Gastrocnemius medialis (tissue), 4 donors: ENCODE measurements around the gene HAAO. TPM values are rescaled to one million over a fixed set of nuclear protein-coding genes. Genes with fewer than 3 reads are reported as not detected.

ENCODE experiments used
- ATAC-seq, 2 donors: fragments of 150-250 bp; one replicate each; pipeline ENCODE4 v1.9.1; 2016
- DNase-seq, 2 donors: peaks; one replicate each; pipeline ENCODE4 v3.0.0-alpha.2; 2019
- H3K27ac ChIP-seq, 4 donors: fragments of 200-600 bp; sonication (generic); 1 replicate in 1 of 4; 2 replicates in 3 of 4; pipeline ENCODE4 v1.5.1; 2016 to 2018; ENCODE audit warnings: mild to moderate bottlenecking in 2 of 4, moderate library complexity in 1 of 4
- H3K27me3 ChIP-seq, 3 donors: fragments of 200-600 bp; sonication (generic) in 2 of 3; 1 replicate in 1 of 3; 2 replicates in 2 of 3; pipeline versions ENCODE4 v1.5.1 to v1.6.0; 2016 to 2019; ENCODE audit warnings: mild to moderate bottlenecking in 1 of 3, moderate library complexity in 1 of 3
- H3K36me3 ChIP-seq, 2 donors: fragments of 200-600 bp; sonication (generic) in 1 of 2; one replicate each; pipeline ENCODE4 v1.5.1; 2017 to 2018
- H3K4me1 ChIP-seq, 2 donors: fragments of 200-600 bp; sonication (generic) in 1 of 2; one replicate each; pipeline ENCODE4 v1.5.1; 2016 to 2017; ENCODE audit warnings: mild to moderate bottlenecking in 2 of 2
- H3K4me3 ChIP-seq, 4 donors: fragments of 200-600 bp; sonication (generic) in 3 of 4; 1 replicate in 1 of 4; 2 replicates in 3 of 4; pipeline ENCODE4 v1.5.1; 2016 to 2019; ENCODE audit warnings: mild to moderate bottlenecking in 2 of 4
- H3K9me3 ChIP-seq, 3 donors: fragments of 200-600 bp; sonication (generic) in 2 of 3; 1 replicate in 1 of 3; 2 replicates in 2 of 3; pipeline ENCODE4 v1.5.1; 2016 to 2019
- POLR2A ChIP-seq, 2 donors: fragments of 450-650 bp; IDR thresholded peaks; one replicate each; pipeline ENCODE4 v1.6.1; 2017; ENCODE audit warnings: antibody characterized with exemption in 2 of 2, mild to moderate bottlenecking in 2 of 2, moderate library complexity in 2 of 2
- in situ Hi-C, 4 donors: fragments of 200-750 bp; cut with MboI; loops; one replicate each; pipeline versions ENCODE4 v1.15.0 to v1.8.0; 2017; ENCODE audit warnings: low sequenced_read_pairs in 4 of 4
- intact Hi-C: fragments of 100-400 bp; cut with DNase I; formaldehyde crosslinking; loops from one replicate; pipeline ENCODE4 v1.15.1; 2023; ENCODE audit warnings: low total_unique reads
- total RNA-seq, 4 donors: library from RNA; depleted of rRNA; stranded (reverse); fragments of >200 nt; gene quantifications; one replicate each; pipeline versions ENCODE4 v1.1.0 to v1.2.3, GENCODE V29; 2016
- TF ChIP-seq, protein P1 (sequence below), 5 experiments: fragments of 450-650 bp in 3 of 5; fragments of 200-600 bp in 2 of 5; sonication (generic) in 2 of 5; IDR thresholded peaks in 4 of 5; conservative IDR thresholded peaks in 1 of 5; 1 replicate in 4 of 5; 2 replicates in 1 of 5; pipeline ENCODE4 v1.5.1; 2016 to 2019; ENCODE audit warnings: antibody characterized with exemption in 5 of 5, mild to moderate bottlenecking in 3 of 5, moderate library complexity in 3 of 5

The HAAO gene
- total RNA-seq, 4 donors from 2014 or later, result 0.53 to 2.5 (median 2.1) TPM

DNA sequence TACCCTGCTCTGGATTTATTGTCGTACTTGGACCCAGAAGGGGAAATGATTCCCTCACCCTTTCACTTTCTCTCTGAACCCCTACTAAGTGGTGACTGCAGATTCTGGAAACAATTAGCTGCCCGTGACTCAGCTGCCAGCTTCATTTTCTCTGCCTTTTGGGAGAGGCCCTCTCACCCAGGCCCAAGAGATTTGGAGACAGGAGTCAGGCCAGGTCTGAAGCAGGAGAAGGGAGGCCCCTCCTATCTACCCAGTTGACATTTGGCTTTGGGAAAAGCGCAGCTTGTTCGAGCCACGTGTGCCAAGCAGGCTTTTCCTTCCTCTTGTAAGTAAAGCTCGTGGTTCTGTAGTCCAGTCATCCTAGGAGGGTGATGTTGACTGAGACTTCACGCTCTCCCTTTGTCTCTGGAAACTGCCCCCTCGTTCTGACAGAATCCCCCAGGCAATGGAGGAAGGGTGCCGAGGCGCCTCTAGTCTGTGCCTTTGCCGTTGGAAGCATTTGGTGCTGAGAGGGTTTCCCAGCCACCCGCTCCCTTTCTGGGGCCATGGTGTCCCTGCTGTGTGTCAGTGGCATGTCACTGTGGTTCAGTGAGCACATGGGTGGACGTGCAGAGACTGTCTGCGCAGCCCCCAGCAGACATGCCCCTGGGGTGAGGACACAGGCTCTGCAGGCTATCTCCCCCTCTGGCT is 37.0 kb downstream of the HAAO start:
- in situ Hi-C loops (no loop called here), intact Hi-C loops (loop anchor here (10.0 kb wide), 1 partner anchor 681 kb away; no protein-coding TSS in a partner anchor)
- Histone ChIP-seq H3K4me1 (peaks cover 30 to 32% of the 10 kb centered on the region in 2 donors), H3K4me3 (no peak overlapping the region), H3K27ac (peak overlapping the region; percentile 88 to 93 (median 91)), H3K27me3 (no peaks in the 10 kb centered on the region), H3K36me3 (no peaks in the 10 kb centered on the region), H3K9me3 (no peaks in the 10 kb centered on the region)
- TF ChIP-seq, protein P1, sequence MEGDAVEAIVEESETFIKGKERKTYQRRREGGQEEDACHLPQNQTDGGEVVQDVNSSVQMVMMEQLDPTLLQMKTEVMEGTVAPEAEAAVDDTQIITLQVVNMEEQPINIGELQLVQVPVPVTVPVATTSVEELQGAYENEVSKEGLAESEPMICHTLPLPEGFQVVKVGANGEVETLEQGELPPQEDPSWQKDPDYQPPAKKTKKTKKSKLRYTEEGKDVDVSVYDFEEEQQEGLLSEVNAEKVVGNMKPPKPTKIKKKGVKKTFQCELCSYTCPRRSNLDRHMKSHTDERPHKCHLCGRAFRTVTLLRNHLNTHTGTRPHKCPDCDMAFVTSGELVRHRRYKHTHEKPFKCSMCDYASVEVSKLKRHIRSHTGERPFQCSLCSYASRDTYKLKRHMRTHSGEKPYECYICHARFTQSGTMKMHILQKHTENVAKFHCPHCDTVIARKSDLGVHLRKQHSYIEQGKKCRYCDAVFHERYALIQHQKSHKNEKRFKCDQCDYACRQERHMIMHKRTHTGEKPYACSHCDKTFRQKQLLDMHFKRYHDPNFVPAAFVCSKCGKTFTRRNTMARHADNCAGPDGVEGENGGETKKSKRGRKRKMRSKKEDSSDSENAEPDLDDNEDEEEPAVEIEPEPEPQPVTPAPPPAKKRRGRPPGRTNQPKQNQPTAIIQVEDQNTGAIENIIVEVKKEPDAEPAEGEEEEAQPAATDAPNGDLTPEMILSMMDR (IDR thresholded peaks at IDR 0.05 in 4 of 5, conservative IDR thresholded peaks at IDR 0.05 in 1 of 5), result no peak
- TF ChIP-seq POLR2A (IDR thresholded peaks at IDR 0.05), result no peak
- ATAC-seq, result no peak
- no peak for DNase-seq

GRCh38 chr2:42754776-42755140 is 37.6 kb downstream of the HAAO start:
- in situ Hi-C loops (no loop called here), intact Hi-C loops (loop anchor here (1.0 to 10.0 kb wide), 2 partner anchors 56 to 680 kb away; no protein-coding TSS in a partner anchor)
- no peak for ATAC-seq

GRCh38 chr2:42754021-42754775 is 38.2 kb downstream of the HAAO start:
- Histone ChIP-seq H3K9me3 (no peaks in the 10 kb centered on the region), H3K27me3 (no peaks in the 10 kb centered on the region), H3K27ac (peak overlapping the region; percentile 88 to 93 (median 91)), H3K4me3 (peak overlapping the region; percentile 15 to 36 (median 26)), H3K36me3 (no peaks in the 10 kb centered on the region), H3K4me1 (peaks cover 30 to 32% of the 10 kb centered on the region in 2 donors)
- DNase-seq, result peak; percentile 90 to 97
- peak; percentile 82 to 85 for ATAC-seq
- intact Hi-C loops, result loop anchor here (1.0 to 10.0 kb wide), 2 partner anchors 56 to 679 kb away; no protein-coding TSS in a partner anchor
- TF ChIP-seq, protein P1 (IDR thresholded peaks at IDR 0.05 in 4 of 5, conservative IDR thresholded peaks at IDR 0.05 in 1 of 5), result no peak
- peak; percentile 38 to 43 for TF ChIP-seq POLR2A (IDR thresholded peaks at IDR 0.05)
- in situ Hi-C loops, result no loop called here

More at GRCh38 chr2:42754776-42755140, 37.6 kb downstream of the HAAO start:
- no peak overlapping the region for H3K4me3 ChIP-seq
- H3K9me3 ChIP-seq, result no peaks in the 10 kb centered on the region
- no peaks in the 10 kb centered on the region for H3K36me3 ChIP-seq
- H3K27ac ChIP-seq, result peak overlapping the region; percentile 88 to 93 (median 91)
- DNase-seq, result no peak
- no peaks in the 10 kb centered on the region for H3K27me3 ChIP-seq
- peak in 1 of 2 donors; percentile 37 for TF ChIP-seq POLR2A (IDR thresholded peaks at IDR 0.05)
- TF ChIP-seq, protein P1 (IDR thresholded peaks at IDR 0.05 in 4 of 5, conservative IDR thresholded peaks at IDR 0.05 in 1 of 5), result no peak
- H3K4me1 ChIP-seq, result peaks cover 30 to 32% of the 10 kb centered on the region in 2 donors

GRCh38 chr2:42752816-42753813 is 39.3 kb downstream of the HAAO start:
- Histone ChIP-seq H3K4me1 (peaks cover 30 to 32% of the 10 kb centered on the region in 2 donors), H3K27ac (peak overlapping the region; percentile 88 to 93 (median 91)), H3K4me3 (peak overlapping the region; percentile 15 to 36 (median 26)), H3K36me3 (no peaks in the 10 kb centered on the region), H3K9me3 (no peaks in the 10 kb centered on the region), H3K27me3 (no peaks in the 10 kb centered on the region)
- TF ChIP-seq, protein P1 (IDR thresholded peaks at IDR 0.05 in 4 of 5, conservative IDR thresholded peaks at IDR 0.05 in 1 of 5), result no peak
- TF ChIP-seq POLR2A (IDR thresholded peaks at IDR 0.05), result no peak
- intact Hi-C loops (loop anchor here (10.0 kb wide), 1 partner anchor 678 kb away; no protein-coding TSS in a partner anchor), in situ Hi-C loops (no loop called here)
- ATAC-seq (peak in 1 of 2 donors; percentile 19), DNase-seq (no peak)
